Endothelial cell of umbilical vein (primary cell): ENCODE results near the gene MYL5.

ENCODE experiments used
- EZH2 ChIP-seq: IDR thresholded peaks from 2 replicates; pipeline ENCODE4 v1.6.1; 2012; ENCODE audit warnings: borderline replicate concordance, low read depth, mild to moderate bottlenecking, moderate library complexity, low read length, inconsistent platforms; ENCODE audit not compliant: severe bottlenecking
- JUN ChIP-seq: IDR thresholded peaks from 2 replicates; pipeline ENCODE4 v1.6.1; 2011; ENCODE audit warnings: borderline replicate concordance, low read depth; ENCODE audit not compliant: insufficient read length, insufficient read depth
- MYC ChIP-seq: IDR thresholded peaks from one replicate; pipeline ENCODE4 v1.6.1; 2011; ENCODE audit warnings: mild to moderate bottlenecking, low read depth, low read length
- POLR2A ChIP-seq: IDR thresholded peaks from 2 replicates; pipeline ENCODE4 v1.6.1; 2012; ENCODE audit warnings: low read depth, mild to moderate bottlenecking, control low read depth, low read length
- POLR2AphosphoS5 ChIP-seq: IDR thresholded peaks from 2 replicates; pipeline ENCODE4 v1.6.1; 2012; ENCODE audit warnings: low read depth, mild to moderate bottlenecking, control low read depth, low read length, moderate library complexity; ENCODE audit not compliant: insufficient read depth
- TF ChIP-seq, protein P1 (sequence below), 2 donors: IDR thresholded peaks; 1 replicate in 1 of 2; 2 replicates in 1 of 2; pipeline ENCODE4 v1.5.1; 2011; ENCODE audit warnings: low read length in 2 of 2, mild to moderate bottlenecking in 2 of 2, moderate library complexity in 2 of 2, control low read depth in 1 of 2, inconsistent platforms in 1 of 2, low read depth in 1 of 2; ENCODE audit not compliant: insufficient read depth in 1 of 2; ENCODE audit errors: extremely low read depth in 1 of 2
- TF ChIP-seq, protein P2 (sequence below): IDR thresholded peaks from 2 replicates; pipeline ENCODE4 v1.6.1; 2011; ENCODE audit not compliant: insufficient read depth, insufficient read length

DNA sequence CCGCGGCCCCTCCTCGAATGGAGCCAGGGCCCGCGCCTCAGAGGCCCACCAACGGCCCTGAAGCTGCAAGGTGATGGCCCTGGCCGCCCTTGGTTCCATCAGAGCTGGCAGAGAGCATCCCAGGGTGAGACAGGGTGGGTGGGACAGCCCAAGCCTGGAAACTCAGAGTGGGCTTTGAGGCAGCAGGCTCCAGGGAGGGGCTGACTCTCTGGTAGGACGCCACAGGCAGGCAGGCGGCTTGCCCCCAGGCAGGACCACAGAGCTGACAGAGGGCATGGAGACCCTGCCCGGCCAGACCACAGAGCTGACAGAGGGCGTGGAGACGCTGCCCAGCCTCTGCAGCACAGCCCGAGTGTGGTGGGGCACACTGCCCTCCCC, 4.8 kb downstream of the MYL5 start:
- TF ChIP-seq, protein P1, sequence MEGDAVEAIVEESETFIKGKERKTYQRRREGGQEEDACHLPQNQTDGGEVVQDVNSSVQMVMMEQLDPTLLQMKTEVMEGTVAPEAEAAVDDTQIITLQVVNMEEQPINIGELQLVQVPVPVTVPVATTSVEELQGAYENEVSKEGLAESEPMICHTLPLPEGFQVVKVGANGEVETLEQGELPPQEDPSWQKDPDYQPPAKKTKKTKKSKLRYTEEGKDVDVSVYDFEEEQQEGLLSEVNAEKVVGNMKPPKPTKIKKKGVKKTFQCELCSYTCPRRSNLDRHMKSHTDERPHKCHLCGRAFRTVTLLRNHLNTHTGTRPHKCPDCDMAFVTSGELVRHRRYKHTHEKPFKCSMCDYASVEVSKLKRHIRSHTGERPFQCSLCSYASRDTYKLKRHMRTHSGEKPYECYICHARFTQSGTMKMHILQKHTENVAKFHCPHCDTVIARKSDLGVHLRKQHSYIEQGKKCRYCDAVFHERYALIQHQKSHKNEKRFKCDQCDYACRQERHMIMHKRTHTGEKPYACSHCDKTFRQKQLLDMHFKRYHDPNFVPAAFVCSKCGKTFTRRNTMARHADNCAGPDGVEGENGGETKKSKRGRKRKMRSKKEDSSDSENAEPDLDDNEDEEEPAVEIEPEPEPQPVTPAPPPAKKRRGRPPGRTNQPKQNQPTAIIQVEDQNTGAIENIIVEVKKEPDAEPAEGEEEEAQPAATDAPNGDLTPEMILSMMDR (IDR thresholded peaks at IDR 0.05; ENCODE audit: extremely low read depth in 1 of 2, insufficient read depth in 1 of 2, low read depth in 1 of 2, low read length in 2 of 2) = no peak
- TF ChIP-seq EZH2 = no peak
- TF ChIP-seq MYC = no peak
- TF ChIP-seq POLR2A = no peak
- TF ChIP-seq, protein P2, sequence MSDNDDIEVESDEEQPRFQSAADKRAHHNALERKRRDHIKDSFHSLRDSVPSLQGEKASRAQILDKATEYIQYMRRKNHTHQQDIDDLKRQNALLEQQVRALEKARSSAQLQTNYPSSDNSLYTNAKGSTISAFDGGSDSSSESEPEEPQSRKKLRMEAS = no peak
- no peak for TF ChIP-seq POLR2AphosphoS5
- no peak for TF ChIP-seq JUN
